ENCODE data around the gene BOC. TPM values are rescaled to one million over a fixed set of nuclear protein-coding genes. Genes with fewer than 3 reads are reported as not detected.

Gene BOC
- total and polyA plus RNA-seq, 2 experiments from 2014 or later: 17.9 to 28.2 TPM

DNA sequence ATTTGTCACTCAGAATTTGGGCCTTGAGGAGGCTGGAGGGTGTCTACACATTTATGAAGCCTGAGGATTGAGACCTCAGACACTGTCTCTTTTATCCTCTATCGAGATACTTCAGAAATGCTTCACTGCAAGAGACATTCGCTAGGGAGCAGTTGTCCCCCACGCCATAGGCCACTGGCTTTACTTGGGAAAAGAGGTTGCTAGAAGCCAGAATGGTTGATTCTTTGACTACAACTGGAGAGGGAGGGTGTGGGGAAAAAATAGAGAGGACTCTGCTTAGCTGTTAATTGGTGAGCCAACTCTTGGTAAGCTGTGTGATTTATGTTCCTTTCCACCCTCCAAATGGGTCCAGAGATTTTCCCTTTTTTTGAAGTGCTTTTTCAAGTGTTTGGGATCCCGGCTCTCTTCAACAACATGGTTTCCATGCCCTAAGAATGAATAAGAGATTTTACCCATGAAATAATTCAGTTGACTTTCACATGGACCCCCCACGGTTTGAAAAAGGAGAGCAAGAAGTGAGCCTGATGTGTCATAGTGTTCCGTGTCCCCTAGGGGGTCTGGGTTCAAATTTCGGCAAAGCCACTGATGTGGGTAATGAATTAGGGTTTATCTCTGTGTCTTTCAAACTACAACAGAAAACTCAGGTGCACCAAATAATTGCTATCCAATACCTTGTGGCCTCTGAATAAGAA is 2.7 kb downstream of the BOC start:
- peaks cover 21% of the 10 kb centered on the region for H3K27me3 ChIP-seq
- 76% methylated on average over 7 of the region's 7 CpGs for WGBS (ENCODE audit: low lambda C conversion rate, missing lambda C conversion rate)
- no peaks in the 10 kb centered on the region for H3K36me3 ChIP-seq (replicated peaks; ENCODE audit: insufficient read depth, low read depth)
- peak overlapping the region; percentile 12 for H3K4me3 ChIP-seq
- peaks cover 57% of the 10 kb centered on the region for H3K79me2 ChIP-seq
- peak overlapping the region; percentile 84 for H3K4me2 ChIP-seq
- H4K20me1 ChIP-seq (ENCODE audit: insufficient read depth, poor library complexity, severe bottlenecking): no peaks in the 10 kb centered on the region
- no peak for DNase-seq (ENCODE audit: low spot score)
- H2AFZ ChIP-seq: no peak overlapping the region
- no peaks in the 10 kb centered on the region for H3K9me3 ChIP-seq (ENCODE audit: low read depth)
- peak overlapping the region; percentile 98 for H3K27ac ChIP-seq
- no peaks in the 10 kb centered on the region for H3K9me2 ChIP-seq (replicated peaks; ENCODE audit: insufficient read depth)
- H3K4me1 ChIP-seq (ENCODE audit: insufficient read depth): peaks cover 12% of the 10 kb centered on the region
- TF ChIP-seq, protein P1, sequence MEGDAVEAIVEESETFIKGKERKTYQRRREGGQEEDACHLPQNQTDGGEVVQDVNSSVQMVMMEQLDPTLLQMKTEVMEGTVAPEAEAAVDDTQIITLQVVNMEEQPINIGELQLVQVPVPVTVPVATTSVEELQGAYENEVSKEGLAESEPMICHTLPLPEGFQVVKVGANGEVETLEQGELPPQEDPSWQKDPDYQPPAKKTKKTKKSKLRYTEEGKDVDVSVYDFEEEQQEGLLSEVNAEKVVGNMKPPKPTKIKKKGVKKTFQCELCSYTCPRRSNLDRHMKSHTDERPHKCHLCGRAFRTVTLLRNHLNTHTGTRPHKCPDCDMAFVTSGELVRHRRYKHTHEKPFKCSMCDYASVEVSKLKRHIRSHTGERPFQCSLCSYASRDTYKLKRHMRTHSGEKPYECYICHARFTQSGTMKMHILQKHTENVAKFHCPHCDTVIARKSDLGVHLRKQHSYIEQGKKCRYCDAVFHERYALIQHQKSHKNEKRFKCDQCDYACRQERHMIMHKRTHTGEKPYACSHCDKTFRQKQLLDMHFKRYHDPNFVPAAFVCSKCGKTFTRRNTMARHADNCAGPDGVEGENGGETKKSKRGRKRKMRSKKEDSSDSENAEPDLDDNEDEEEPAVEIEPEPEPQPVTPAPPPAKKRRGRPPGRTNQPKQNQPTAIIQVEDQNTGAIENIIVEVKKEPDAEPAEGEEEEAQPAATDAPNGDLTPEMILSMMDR (IDR thresholded peaks at IDR 0.05; ENCODE audit: poor library complexity): no peak
- TF ChIP-seq EZH2 (IDR thresholded peaks at IDR 0.05; ENCODE audit: borderline replicate concordance) (no peak), EZH2phosphoT487 (IDR thresholded peaks at IDR 0.05; ENCODE audit: low read depth, severe bottlenecking, unreplicated experiment) (no peak)

GRCh38 chr3:113214917-113215595 is 3.7 kb downstream of the BOC start:
- H3K27ac ChIP-seq: peak overlapping the region; percentile 98

GRCh38 chr3:113216393-113216792 is 5.0 kb downstream of the BOC start:
- 68% methylated on average over 5 of the region's 5 CpGs for WGBS (ENCODE audit: low lambda C conversion rate, missing lambda C conversion rate)
- peak overlapping the region; percentile 7 for H3K27ac ChIP-seq
- no peak for DNase-seq (ENCODE audit: low spot score)
- no peaks in the 10 kb centered on the region for H3K9me2 ChIP-seq (replicated peaks; ENCODE audit: insufficient read depth)
- peak overlapping the region; percentile 84 for H3K4me2 ChIP-seq
- H3K9me3 ChIP-seq (ENCODE audit: low read depth): no peaks in the 10 kb centered on the region
- TF ChIP-seq, protein P1 (IDR thresholded peaks at IDR 0.05; ENCODE audit: poor library complexity): no peak
- no peak for TF ChIP-seq EZH2phosphoT487 (IDR thresholded peaks at IDR 0.05; ENCODE audit: low read depth, severe bottlenecking, unreplicated experiment)
- TF ChIP-seq EZH2 (IDR thresholded peaks at IDR 0.05; ENCODE audit: borderline replicate concordance): no peak
- H3K4me3 ChIP-seq: no peak overlapping the region
- peaks cover 4% of the 10 kb centered on the region for H4K20me1 ChIP-seq (ENCODE audit: insufficient read depth, poor library complexity, severe bottlenecking)
- peaks cover 72% of the 10 kb centered on the region for H3K79me2 ChIP-seq
- peaks cover 12% of the 10 kb centered on the region for H3K4me1 ChIP-seq (ENCODE audit: insufficient read depth)
- no peaks in the 10 kb centered on the region for H3K36me3 ChIP-seq (replicated peaks; ENCODE audit: insufficient read depth, low read depth)
- H2AFZ ChIP-seq: no peak overlapping the region
- peaks cover 19% of the 10 kb centered on the region for H3K27me3 ChIP-seq

More at GRCh38 chr3:113214917-113215595, 3.7 kb downstream of the BOC start:
- H3K4me3 ChIP-seq: no peak overlapping the region
- no peaks in the 10 kb centered on the region for H3K36me3 ChIP-seq (replicated peaks; ENCODE audit: insufficient read depth, low read depth)
- TF ChIP-seq EZH2 (IDR thresholded peaks at IDR 0.05; ENCODE audit: borderline replicate concordance) (no peak), EZH2phosphoT487 (IDR thresholded peaks at IDR 0.05; ENCODE audit: low read depth, severe bottlenecking, unreplicated experiment) (no peak)
- TF ChIP-seq, protein P1 (IDR thresholded peaks at IDR 0.05; ENCODE audit: poor library complexity): no peak
- DNase-seq (ENCODE audit: low spot score): no peak
- peaks cover 4% of the 10 kb centered on the region for H4K20me1 ChIP-seq (ENCODE audit: insufficient read depth, poor library complexity, severe bottlenecking)
- peak overlapping the region; percentile 84 for H3K4me2 ChIP-seq
- H3K9me3 ChIP-seq (ENCODE audit: low read depth): no peaks in the 10 kb centered on the region
- peaks cover 12% of the 10 kb centered on the region for H3K4me1 ChIP-seq (ENCODE audit: insufficient read depth)
- no peak overlapping the region for H2AFZ ChIP-seq
- H3K79me2 ChIP-seq: peaks cover 63% of the 10 kb centered on the region
- WGBS (ENCODE audit: low lambda C conversion rate, missing lambda C conversion rate): 60% methylated on average over 2 of the region's 2 CpGs
- no peaks in the 10 kb centered on the region for H3K9me2 ChIP-seq (replicated peaks; ENCODE audit: insufficient read depth)
- H3K27me3 ChIP-seq: peaks cover 19% of the 10 kb centered on the region
